OCI-LY1 (cell line): ENCODE measurements around the gene PHLPP1.

ENCODE experiments used
- H2AFZ ChIP-seq: fragments of 200-600 bp; sonication (generic), shearing (Covaris generic); 2 replicates; pipeline ENCODE4 v1.6.0; 2014; ENCODE audit warnings: antibody characterized with exemption, mild to moderate bottlenecking, low read length
- H3F3A ChIP-seq: fragments of 200-600 bp; sonication (generic), shearing (Covaris generic); 2 replicates; pipeline ENCODE4 v1.6.0; 2014; ENCODE audit warnings: mild to moderate bottlenecking, antibody characterized with exemption, low read length, moderate library complexity; ENCODE audit not compliant: insufficient read depth
- H3K27ac ChIP-seq: fragments of 200-600 bp; sonication (generic); 2 replicates; pipeline ENCODE4 v1.5.1; 2014; ENCODE audit warnings: low read length, mixed run types, mild to moderate bottlenecking, low read depth; ENCODE audit not compliant: poor library complexity, severe bottlenecking
- H3K27me3 ChIP-seq: fragments of 200-600 bp; sonication (generic); 2 replicates; pipeline ENCODE4 v1.6.0; 2014; ENCODE audit warnings: antibody characterized with exemption, mild to moderate bottlenecking, low read length, moderate library complexity; ENCODE audit not compliant: insufficient read depth
- H3K36me3 ChIP-seq: fragments of 200-600 bp; sonication (generic); 2 replicates; pipeline ENCODE4 v1.6.1; 2014; ENCODE audit warnings: mild to moderate bottlenecking, antibody characterized with exemption, low read length, moderate library complexity, mixed read lengths; ENCODE audit not compliant: insufficient read depth
- H3K4me1 ChIP-seq: fragments of 200-600 bp; sonication (generic); 2 replicates; pipeline ENCODE4 v1.5.1; 2014; ENCODE audit warnings: mild to moderate bottlenecking, low read length, moderate library complexity; ENCODE audit not compliant: insufficient read depth, severe bottlenecking
- H3K4me2 ChIP-seq: fragments of 200-600 bp; sonication (generic), shearing (Covaris generic); 2 replicates; pipeline ENCODE4 v1.6.1; 2014; ENCODE audit warnings: low read length
- H3K4me3 ChIP-seq: fragments of 200-600 bp; sonication (generic); 2 replicates; pipeline ENCODE4 v1.5.1; 2014; ENCODE audit warnings: low read length, low read depth, mild to moderate bottlenecking, mixed read lengths; ENCODE audit not compliant: poor library complexity, severe bottlenecking
- H3K79me2 ChIP-seq: fragments of 200-600 bp; shearing (Covaris generic); 2 replicates; pipeline ENCODE4 v1.6.1; 2016; ENCODE audit warnings: mixed run types, low read length, mixed read lengths; ENCODE audit not compliant: insufficient read depth
- H3K9ac ChIP-seq: fragments of 200-600 bp; sonication (generic), shearing (Covaris generic); 2 replicates; pipeline ENCODE4 v1.6.1; 2014; ENCODE audit warnings: mild to moderate bottlenecking, low read length, mixed read lengths
- H3K9me2 ChIP-seq: fragments of 200-600 bp; sonication (generic), shearing (Covaris generic); 2 replicates; pipeline ENCODE4 v1.6.1; 2014; ENCODE audit warnings: low read depth, mild to moderate bottlenecking, low read length, mixed read lengths
- H3K9me3 ChIP-seq: fragments of 200-600 bp; shearing (Covaris generic); 2 replicates; pipeline ENCODE4 v1.6.1; 2014; ENCODE audit warnings: low read length, mixed read lengths
- H4K20me1 ChIP-seq: fragments of 200-600 bp; sonication (generic), shearing (Covaris generic); 2 replicates; pipeline ENCODE4 v1.6.0; 2016; ENCODE audit warnings: mild to moderate bottlenecking, low read length; ENCODE audit not compliant: insufficient read depth
- EZH2 ChIP-seq: fragments of 200-600 bp; sonication (generic), shearing (Covaris generic); IDR thresholded peaks from 2 replicates; pipeline ENCODE4 v1.8.0; 2017; ENCODE audit warnings: borderline replicate concordance, mixed run types, mild to moderate bottlenecking, antibody characterized with exemption, low read length, moderate library complexity, mixed read lengths
- TF ChIP-seq, protein P1 (sequence below): fragments of 200-600 bp; sonication (generic), shearing (Covaris generic); IDR thresholded peaks from 2 replicates; pipeline ENCODE4 v1.5.1; 2017; ENCODE audit warnings: mild to moderate bottlenecking, antibody characterized with exemption, low read length, moderate library complexity, mixed read lengths

The PHLPP1 gene

DNA sequence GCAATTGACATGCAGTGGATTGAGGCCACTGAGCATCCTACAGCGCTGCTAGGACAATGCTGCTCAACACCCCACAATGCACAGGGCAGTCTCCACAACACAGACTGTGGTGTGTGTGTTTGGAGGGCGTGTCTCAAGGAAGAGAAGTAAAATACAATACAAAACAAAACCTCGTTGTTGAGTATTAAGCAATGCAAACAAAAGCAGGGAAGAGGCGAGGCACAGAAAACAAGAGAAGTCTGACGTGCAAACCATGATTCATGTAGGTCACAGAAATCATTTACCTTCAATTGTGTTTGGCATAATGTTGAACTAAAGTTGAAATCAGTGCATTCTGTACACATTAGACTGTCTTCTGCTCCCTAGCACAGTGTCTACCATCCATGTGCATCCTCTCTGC, 260.9 kb downstream of the PHLPP1 start:
- Histone ChIP-seq H3K36me3 (no peaks in the 10 kb centered on the region), H3K9ac (no peak overlapping the region), H3K4me3 (no peak overlapping the region), H2AFZ (no peak overlapping the region), H3K9me3 (no peaks in the 10 kb centered on the region), H3K79me2 (no peaks in the 10 kb centered on the region), H3K27ac (no peak overlapping the region), H3K4me2 (no peak overlapping the region), H3K27me3 (no peaks in the 10 kb centered on the region), H3K9me2 (no peaks in the 10 kb centered on the region), H3F3A (no peaks in the 10 kb centered on the region), H3K4me1 (peaks cover 17% of the 10 kb centered on the region), H4K20me1 (no peaks in the 10 kb centered on the region)
- no peak for TF ChIP-seq EZH2
- TF ChIP-seq, protein P1, sequence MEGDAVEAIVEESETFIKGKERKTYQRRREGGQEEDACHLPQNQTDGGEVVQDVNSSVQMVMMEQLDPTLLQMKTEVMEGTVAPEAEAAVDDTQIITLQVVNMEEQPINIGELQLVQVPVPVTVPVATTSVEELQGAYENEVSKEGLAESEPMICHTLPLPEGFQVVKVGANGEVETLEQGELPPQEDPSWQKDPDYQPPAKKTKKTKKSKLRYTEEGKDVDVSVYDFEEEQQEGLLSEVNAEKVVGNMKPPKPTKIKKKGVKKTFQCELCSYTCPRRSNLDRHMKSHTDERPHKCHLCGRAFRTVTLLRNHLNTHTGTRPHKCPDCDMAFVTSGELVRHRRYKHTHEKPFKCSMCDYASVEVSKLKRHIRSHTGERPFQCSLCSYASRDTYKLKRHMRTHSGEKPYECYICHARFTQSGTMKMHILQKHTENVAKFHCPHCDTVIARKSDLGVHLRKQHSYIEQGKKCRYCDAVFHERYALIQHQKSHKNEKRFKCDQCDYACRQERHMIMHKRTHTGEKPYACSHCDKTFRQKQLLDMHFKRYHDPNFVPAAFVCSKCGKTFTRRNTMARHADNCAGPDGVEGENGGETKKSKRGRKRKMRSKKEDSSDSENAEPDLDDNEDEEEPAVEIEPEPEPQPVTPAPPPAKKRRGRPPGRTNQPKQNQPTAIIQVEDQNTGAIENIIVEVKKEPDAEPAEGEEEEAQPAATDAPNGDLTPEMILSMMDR, result no peak

DNA sequence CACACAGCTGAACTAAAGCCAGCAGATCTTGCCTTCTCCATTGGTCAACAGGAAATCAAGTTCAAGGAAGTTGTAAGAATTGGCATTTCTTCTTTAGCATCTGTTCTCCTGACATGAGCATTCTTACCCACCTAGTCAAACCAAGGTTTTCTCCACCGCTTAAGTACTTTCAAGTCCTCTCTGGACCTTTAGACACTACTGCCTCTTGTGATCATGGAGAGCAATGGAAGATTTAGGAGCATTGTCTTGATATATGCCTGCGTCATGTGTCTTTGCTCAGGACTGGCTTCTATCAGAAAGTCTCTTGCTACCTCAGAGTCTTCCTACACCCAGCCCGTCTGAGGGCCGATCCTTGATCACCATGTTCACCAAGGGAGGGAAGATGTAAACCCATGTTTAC, 262.2 kb downstream of the PHLPP1 start:
- Histone ChIP-seq H4K20me1 (no peaks in the 10 kb centered on the region), H3K79me2 (no peaks in the 10 kb centered on the region), H3K36me3 (no peaks in the 10 kb centered on the region), H3K27ac (no peak overlapping the region), H3K9me3 (no peaks in the 10 kb centered on the region), H3K4me3 (no peak overlapping the region), H3K4me1 (peaks cover 20% of the 10 kb centered on the region), H3K27me3 (no peaks in the 10 kb centered on the region), H3K9me2 (no peaks in the 10 kb centered on the region), H3F3A (no peaks in the 10 kb centered on the region), H3K4me2 (no peak overlapping the region), H3K9ac (no peak overlapping the region), H2AFZ (no peak overlapping the region)
- TF ChIP-seq EZH2, result no peak
- TF ChIP-seq, protein P1, result no peak

DNA sequence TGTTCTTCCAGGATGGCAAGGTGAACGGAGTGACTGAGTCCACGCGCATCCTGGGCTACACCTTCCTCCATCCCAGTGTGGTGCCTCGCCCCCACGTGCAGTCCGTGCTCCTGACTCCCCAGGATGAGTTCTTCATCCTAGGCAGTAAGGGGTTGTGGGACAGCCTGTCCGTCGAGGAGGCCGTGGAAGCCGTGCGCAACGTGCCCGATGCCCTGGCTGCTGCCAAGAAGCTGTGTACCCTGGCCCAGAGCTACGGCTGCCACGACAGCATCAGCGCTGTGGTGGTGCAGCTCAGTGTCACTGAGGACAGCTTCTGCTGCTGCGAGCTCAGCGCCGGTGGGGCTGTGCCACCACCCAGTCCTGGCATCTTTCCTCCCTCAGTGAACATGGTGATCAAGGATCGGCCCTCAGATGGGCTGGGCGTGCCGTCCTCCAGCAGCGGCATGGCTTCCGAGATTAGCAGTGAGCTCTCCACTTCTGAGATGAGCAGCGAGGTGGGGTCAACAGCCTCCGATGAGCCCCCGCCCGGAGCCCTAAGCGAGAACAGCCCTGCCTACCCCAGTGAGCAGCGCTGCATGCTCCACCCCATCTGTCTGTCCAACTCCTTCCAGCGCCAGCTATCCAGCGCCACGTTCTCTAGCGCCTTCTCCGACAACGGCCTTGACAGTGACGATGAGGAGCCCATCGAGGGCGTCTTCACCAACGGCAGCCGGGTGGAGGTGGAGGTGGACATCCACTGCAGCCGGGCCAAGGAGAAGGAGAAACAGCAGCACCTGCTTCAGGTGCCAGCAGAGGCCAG, 263.1 kb downstream of the PHLPP1 start:
- H3K9me2 ChIP-seq, result no peaks in the 10 kb centered on the region
- H3K9ac ChIP-seq, result no peak overlapping the region
- no peak for TF ChIP-seq EZH2
- TF ChIP-seq, protein P1, result no peak
- H3K4me2 ChIP-seq, result no peak overlapping the region
- no peak overlapping the region for H2AFZ ChIP-seq
- H3K4me3 ChIP-seq, result no peak overlapping the region
- H3K9me3 ChIP-seq, result no peaks in the 10 kb centered on the region
- no peaks in the 10 kb centered on the region for H3F3A ChIP-seq
- no peaks in the 10 kb centered on the region for H3K36me3 ChIP-seq
- no peak overlapping the region for H3K27ac ChIP-seq
- H4K20me1 ChIP-seq, result no peaks in the 10 kb centered on the region
- no peaks in the 10 kb centered on the region for H3K79me2 ChIP-seq
- H3K27me3 ChIP-seq, result no peaks in the 10 kb centered on the region
- peaks cover 21% of the 10 kb centered on the region for H3K4me1 ChIP-seq
